CD4-positive, alpha-beta T cell treated with Interleukin-10 for 1 hour (primary cell): ENCODE measurements around the gene ADPRH.
A peak's percentile ranks its signal among the peaks of the same experiment; 100 is the strongest.
"Not testable (repeated sequence)": the region's sequence is repeated elsewhere in the genome, so short reads cannot be mapped to it uniquely, and the experiment has no call there.

Source experiments
- DNase-seq: peaks from one replicate; pipeline ENCODE4 v3.0.0-alpha.2; 2020

Gene ADPRH

GRCh38 chr3:119560160-119560559 is 19.1 kb upstream of the ADPRH start:
- DNase-seq = no peak

- peak; percentile 70 for DNase-seq
Observed at GRCh38 chr3:119562307-119562961, 16.9 kb upstream of the ADPRH start.

GRCh38 chr3:119563334-119563733 is 16.0 kb upstream of the ADPRH start:
- not testable (repeated sequence) for DNase-seq

DNA sequence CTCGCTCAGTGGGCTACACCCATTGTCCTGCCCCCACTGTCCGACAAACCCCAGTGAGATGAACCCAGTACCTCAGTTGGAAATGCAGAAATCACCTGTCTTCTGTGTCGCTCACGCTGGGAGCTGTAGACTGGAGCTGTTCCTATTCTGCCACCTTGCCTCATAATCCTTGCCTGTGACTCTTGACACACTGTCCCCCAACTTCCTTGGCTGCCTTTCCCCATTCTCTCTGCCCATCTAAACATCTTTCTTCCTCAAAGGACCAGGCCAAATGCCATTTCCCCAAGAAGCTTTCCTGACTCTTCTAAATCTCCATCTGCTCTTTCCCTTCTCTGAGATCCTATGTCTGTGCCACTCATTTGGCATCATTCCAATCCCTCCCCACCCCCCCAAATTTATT is 10.1 kb upstream of the ADPRH start:
- no peak for DNase-seq

DNA sequence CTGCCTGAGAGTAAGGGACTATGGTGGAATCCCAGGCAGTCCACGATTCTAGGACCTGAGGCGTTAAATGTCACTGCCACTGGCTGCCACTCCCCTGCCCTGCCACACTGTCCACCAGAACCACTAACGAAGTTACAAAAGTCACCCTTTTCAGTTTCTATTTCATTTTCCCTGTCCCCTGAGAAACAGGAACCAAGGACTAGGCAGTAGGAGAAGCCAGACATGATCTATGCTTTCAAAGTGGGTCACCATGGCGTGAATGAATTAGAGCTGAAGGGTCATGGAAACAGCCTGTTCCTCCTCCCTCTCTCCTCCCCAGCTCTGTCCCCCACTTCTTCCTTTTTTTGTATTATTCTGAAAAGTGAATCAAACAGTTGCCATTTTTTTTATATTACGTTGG is 9.1 kb upstream of the ADPRH start:
- peak; percentile 23 for DNase-seq

GRCh38 chr3:119571230-119571629 is 8.1 kb upstream of the ADPRH start:
- no peak for DNase-seq

- no peak for DNase-seq
Observed at GRCh38 chr3:119571688-119572087, 7.6 kb upstream of the ADPRH start.

GRCh38 chr3:119575507-119575906 is 3.8 kb upstream of the ADPRH start:
- no peak for DNase-seq

- DNase-seq = peak; percentile 37
Observed at GRCh38 chr3:119580067-119580760, 922 bp downstream of the ADPRH start.

DNA sequence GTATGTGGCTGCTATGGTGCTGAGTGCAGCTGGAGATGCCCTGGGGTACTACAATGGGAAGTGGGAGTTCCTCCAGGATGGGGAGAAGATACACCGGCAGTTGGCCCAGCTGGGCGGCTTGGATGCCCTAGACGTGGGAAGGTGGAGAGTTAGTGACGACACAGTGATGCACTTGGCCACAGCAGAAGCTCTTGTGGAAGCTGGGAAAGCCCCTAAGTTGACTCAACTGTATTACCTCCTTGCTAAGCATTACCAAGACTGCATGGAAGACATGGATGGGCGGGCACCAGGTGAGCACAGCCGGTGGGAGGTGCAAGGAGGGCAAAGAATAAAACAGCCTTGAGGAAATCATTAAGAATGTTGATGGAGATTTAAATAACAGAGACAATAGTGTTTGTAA is 2.9 kb downstream of the ADPRH start:
- peak; percentile 23 for DNase-seq

- no peak for DNase-seq
Observed at GRCh38 chr3:119585208-119585607, 5.9 kb downstream of the ADPRH start.

DNA sequence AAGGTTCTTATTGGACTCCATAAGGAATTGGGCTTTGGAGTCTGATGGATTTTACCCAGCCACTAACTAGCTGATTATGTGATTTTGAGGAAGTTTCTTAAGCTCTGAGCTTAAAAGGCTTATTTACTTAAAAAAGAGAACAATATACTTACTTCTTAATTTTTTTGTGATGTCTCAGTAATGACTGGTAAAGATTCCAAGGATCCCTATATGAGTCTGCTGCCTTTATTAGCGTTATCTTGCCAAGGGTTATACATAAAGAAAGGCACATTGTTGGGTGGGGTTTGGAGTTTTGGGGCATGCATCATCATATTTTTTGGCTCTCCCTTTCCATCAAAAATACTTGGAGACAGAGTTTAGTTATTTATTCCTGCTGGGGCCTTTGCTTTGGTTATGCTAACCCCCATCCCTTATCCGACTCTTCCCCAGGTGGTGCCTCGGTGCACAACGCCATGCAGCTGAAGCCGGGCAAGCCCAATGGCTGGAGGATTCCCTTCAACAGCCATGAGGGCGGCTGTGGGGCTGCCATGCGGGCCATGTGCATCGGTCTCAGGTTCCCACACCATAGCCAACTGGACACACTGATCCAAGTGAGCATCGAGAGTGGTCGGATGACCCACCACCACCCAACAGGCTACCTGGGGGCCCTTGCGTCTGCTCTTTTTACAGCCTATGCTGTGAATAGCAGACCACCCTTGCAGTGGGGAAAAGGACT is 6.7 kb downstream of the ADPRH start:
- DNase-seq = no peak

DNA sequence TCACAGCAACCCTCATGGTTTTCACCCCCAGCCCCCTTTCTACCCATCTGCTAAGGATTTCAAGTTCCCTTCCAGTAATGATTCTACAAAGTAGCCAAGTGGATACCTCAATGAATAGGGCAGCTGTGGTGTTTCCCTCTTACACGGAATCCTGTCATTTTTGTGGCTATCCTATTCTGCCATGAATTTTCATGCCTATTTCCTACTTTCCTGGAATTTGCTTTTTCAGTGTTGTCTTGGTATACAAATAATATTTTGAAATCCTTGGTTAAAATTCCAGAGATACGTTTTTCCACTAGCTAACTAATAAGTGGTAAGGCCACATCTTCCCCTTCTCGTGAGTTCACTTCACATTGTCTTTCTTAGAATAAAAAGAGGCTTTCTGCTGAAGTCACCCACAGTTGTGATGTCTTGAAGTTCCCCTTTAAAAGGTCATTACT is 7.5 kb downstream of the ADPRH start:
- no peak for DNase-seq

DNA sequence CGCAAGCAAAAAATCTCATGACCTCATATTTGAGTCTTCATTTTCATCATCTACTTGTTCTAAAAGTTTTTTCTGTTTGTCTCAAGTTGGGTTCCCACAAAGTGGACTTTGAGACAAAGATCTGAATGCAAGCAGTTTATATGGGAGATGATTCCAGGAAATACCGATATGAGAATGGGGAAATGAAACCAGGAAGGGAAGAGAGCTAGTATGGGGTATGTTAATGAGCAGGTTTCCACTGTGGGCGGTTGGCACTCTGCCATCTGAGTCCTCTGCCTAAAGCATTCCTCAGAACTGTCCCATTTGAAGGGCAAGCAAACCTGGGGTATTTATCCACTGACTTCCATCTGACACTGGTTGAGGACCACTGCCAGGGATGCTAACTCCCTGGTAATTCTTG is 8.8 kb downstream of the ADPRH start:
- DNase-seq = peak; percentile 15

DNA sequence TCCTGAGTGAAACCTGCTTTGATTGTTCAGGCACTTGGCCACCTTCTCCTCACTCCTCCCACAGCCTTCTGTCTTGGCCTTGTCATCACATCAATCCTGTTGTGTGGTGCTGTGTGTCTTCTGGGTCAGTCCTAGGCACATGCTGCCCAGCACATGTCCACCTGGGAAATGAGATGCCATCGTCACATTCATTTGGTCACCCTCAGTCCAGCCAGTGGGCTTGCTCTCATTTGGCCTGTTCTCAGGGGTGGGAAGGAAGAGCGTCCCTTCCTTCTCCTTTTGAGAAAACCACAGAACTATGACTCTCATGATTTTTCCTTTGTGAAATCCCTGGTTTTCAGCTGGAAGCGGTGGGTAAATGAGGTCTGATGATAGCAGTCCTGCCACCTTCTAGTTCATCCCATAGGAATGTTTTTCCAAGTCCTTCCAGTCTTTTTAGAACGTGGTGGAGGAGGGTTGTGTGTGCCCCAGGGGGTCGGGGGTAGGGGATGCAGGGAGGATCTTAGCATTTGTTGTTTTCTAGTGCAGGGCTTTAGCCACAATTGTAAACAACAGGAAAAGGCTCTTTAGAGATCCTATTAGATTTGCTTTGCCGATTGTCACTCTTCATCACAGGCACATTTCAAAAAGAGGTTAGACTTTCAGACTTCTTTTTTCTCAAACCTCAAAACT is 9.9 kb downstream of the ADPRH start:
- DNase-seq = no peak

- no peak for DNase-seq
Observed at GRCh38 chr3:119590706-119591105, 11.4 kb downstream of the ADPRH start.

GRCh38 chr3:119592861-119593260 is 13.6 kb downstream of the ADPRH start:
- DNase-seq = no peak

DNA sequence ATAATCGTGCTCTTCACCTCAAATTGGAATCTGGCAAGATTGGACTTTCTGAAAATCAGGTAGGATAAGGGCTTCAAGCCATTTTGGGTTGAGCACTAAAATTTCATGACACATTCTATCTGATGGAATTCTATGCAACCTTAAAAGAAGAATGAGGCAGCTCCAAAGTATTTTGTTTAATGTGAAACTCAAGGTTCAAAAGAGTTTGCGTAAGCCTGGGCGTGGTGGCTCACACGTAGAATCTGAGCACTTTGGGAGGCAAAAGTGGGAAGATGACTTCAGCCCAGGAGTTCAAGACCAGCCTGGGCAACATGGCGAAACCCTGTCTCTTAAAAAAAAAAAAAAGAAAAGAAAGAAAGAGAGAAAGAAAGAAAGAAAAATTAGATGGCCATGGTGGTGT is 14.8 kb downstream of the ADPRH start:
- DNase-seq = no peak

- DNase-seq = not testable (repeated sequence)
Observed at GRCh38 chr3:119594929-119595328, 15.6 kb downstream of the ADPRH start.

GRCh38 chr3:119595639-119596334 is 16.5 kb downstream of the ADPRH start:
- no peak for DNase-seq

DNA sequence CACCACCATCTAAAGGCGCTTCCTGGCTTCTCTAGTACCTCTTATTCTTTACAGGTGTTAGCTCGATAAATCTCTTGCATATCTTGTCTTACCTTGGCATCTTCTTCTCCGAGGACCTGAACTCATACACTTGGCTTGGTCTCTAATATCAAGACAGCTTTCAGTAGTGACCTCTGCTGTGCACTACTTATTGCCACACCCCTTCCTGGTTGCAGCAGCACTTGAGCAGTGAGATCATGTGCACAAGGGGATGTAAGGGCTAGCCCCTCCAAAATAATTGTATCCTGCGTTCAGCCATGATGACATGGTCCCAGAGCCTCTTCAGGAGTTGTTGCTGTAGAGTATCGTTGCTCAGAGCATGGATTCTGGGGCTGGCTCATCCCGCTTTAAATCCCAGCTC is 17.1 kb downstream of the ADPRH start:
- no peak for DNase-seq

DNA sequence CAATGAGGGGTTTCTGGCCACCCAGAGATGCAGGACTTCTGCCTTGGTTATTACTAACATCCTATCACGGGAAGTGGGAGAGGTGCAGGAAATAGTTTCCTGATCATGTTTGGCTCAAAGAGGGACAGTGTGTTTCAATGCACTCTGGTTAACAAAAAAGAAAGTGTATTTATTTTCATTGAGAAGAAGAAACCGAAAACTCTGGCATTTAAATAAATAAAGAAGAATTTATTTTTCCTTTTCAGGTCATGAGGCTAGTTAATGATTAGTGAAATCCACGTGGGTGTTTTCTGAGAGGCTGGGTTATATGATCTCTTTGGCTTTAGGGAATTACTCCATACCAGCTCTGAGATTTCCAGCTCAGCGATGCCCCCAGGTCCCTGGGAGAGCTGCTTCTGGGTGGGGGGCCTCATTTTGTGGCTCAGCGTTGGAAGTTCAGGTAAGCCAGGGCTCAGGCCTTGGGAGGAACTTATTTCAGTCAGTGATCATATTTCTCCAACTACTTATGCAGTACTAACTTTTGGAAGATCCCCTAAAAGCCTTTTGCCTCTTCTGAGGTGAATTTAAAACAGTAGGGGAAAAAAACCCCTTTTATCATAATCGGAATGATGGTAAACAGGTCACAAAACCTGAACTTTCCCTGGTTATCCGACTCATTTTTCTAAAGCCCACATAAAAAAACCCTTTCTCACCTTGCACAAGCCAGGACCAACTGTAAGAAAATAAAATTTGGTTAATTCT is 18.4 kb downstream of the ADPRH start, which contains the start of gene PLA1A:
Gene PLA1A (plus strand): TSS at position 338 of the 741 bp plus-strand sequence. CDS start 29 bp downstream, at position 367.
- DNase-seq = no peak
